Panc1 (cell line): ENCODE data around the gene VWA2. TPM values are rescaled to one million over a fixed set of nuclear protein-coding genes. Genes with fewer than 3 reads are reported as not detected.

Experiments
- ATAC-seq: fragments of 200-7000 bp; cut with Tn5 transposase; 2 replicates; pipeline ENCODE4 v1.9.1; 2020; ENCODE audit warnings: mild to moderate bottlenecking, moderate library complexity
- BruUV-seq: library from RNA; stranded (reverse); fragments of 400-500 nt; replicated peaks from 2 replicates; lab custom pipeline; 2021; lab: Mats Ljungman, UMichigan
- CTCF ChIA-PET: fragments of 300-600 bp; sonication (Branson Sonifier 250); formaldehyde crosslinking; loops from one replicate; lab custom pipeline; 2022; ENCODE audit warnings: antibody characterized with exemption; lab: Charles Lee
- POLR2A ChIA-PET: fragments of 300-600 bp; sonication (Branson Sonifier 250); formaldehyde crosslinking; loops from one replicate; lab custom pipeline; 2022; ENCODE audit warnings: antibody characterized with exemption; lab: Charles Lee
- DNase-seq: peaks from one replicate; pipeline ENCODE4 v3.0.0-alpha.2; 2010; ENCODE audit warnings: low read depth, low spot score
- H3K27ac ChIP-seq: 2 replicates; pipeline ENCODE4 v1.5.1; 2011; ENCODE audit warnings: mild to moderate bottlenecking, low read length, inconsistent platforms
- H3K27me3 ChIP-seq: fragments of 200-500 bp; sonication (Bioruptor generic); 2 replicates; pipeline ENCODE4 v1.6.0; 2014; ENCODE audit warnings: low read length, inconsistent platforms; ENCODE audit not compliant: control insufficient read depth, insufficient read depth
- H3K36me3 ChIP-seq: fragments of 200-500 bp; sonication (Bioruptor generic); 2 replicates; pipeline ENCODE4 v1.5.1; 2014; ENCODE audit warnings: inconsistent platforms, mild to moderate bottlenecking, low read length, moderate library complexity; ENCODE audit not compliant: control insufficient read depth, insufficient read depth
- H3K4me1 ChIP-seq: 2 replicates; pipeline ENCODE4 v1.5.1; 2011; ENCODE audit warnings: inconsistent platforms, mild to moderate bottlenecking, low read length, moderate library complexity; ENCODE audit not compliant: control insufficient read depth, insufficient read depth
- H3K4me3 ChIP-seq, 2 experiments: 2 replicates each; pipeline ENCODE4 v1.5.1; 2011 to 2012; ENCODE audit warnings: low read depth in 2 of 2, low read length in 2 of 2, mild to moderate bottlenecking in 2 of 2, inconsistent platforms in 1 of 2, moderate library complexity in 1 of 2
- H3K9me3 ChIP-seq: fragments of 200-500 bp; sonication (Bioruptor generic); 2 replicates; pipeline ENCODE4 v1.5.1; 2014; ENCODE audit warnings: low read depth, mild to moderate bottlenecking, inconsistent platforms, low read length, moderate library complexity; ENCODE audit not compliant: control insufficient read depth, insufficient read depth
- POLR2AphosphoS5 ChIP-seq: IDR thresholded peaks from 2 replicates; pipeline ENCODE4 v1.6.1; 2012; ENCODE audit warnings: mild to moderate bottlenecking, low read depth, low read length, moderate library complexity
- SIN3A ChIP-seq: IDR thresholded peaks from 2 replicates; pipeline ENCODE4 v1.6.1; 2012; ENCODE audit warnings: low read depth, mild to moderate bottlenecking, low read length, moderate library complexity, borderline replicate concordance; ENCODE audit not compliant: insufficient read depth
- TCF7L2 ChIP-seq: IDR thresholded peaks from 2 replicates; pipeline ENCODE4 v1.6.1; 2011; ENCODE audit warnings: mild to moderate bottlenecking, low read depth, low read length, inconsistent platforms
- in situ Hi-C: cut with HindIII; loops from 2 replicates; pipeline ENCODE4 v1.10.0; 2016; ENCODE audit warnings: low sequenced_read_pairs, low pct_unique_long_range_greater_than_20kb
- intact Hi-C: fragments of 100-400 bp; cut with micrococcal nuclease; formaldehyde crosslinking; loops from one replicate; pipeline ENCODE4 v1.10.0; 2022; ENCODE audit not compliant: unreplicated experiment
- total RNA-seq: library from RNA; stranded (reverse); gene quantifications from one replicate; pipeline ENCODE4 v1.2.1, GENCODE V29; 2021; ENCODE audit not compliant: unreplicated experiment
- TF ChIP-seq, protein P1 (sequence below), 2 experiments: IDR thresholded peaks; 2 replicates each; pipeline ENCODE4 v1.6.1; 2011 to 2012; ENCODE audit warnings: low read depth in 2 of 2, control low read depth in 1 of 2, low read length in 1 of 2, mild to moderate bottlenecking in 1 of 2, moderate library complexity in 1 of 2; ENCODE audit not compliant: insufficient read depth in 1 of 2
- TF ChIP-seq, protein P2 (sequence below): fragments of 450-650 bp; IDR thresholded peaks from 2 replicates; pipeline ENCODE4 v1.5.1; 2017; ENCODE audit warnings: mild to moderate bottlenecking

Gene VWA2
- total RNA-seq, 1 experiment from 2014 or later, result 0.77 TPM

DNA sequence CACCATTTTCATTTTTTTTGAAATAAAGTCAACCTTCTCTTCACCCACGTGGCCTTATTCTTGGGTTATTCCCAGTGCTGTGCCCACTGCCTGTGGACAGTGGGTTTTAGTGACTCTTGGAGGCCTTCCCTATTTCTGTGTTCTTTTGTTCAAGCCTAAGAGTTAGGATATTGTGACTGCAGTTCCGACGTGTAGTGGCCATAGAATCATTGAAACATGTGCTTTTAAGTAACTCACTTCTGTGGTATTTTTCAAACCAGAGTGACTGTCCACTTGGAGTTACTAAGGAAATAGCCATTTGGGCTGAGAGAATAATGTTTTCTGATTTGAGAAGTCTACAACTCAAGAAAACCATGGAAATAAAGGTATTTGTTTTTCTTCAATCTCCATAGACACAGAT is 36.2 kb upstream of the VWA2 start:
- H3K4me3 ChIP-seq, result no peak overlapping the region
- BruUV-seq, result no TSS peak
- no peak for DNase-seq
- H3K4me1 ChIP-seq, result no peaks in the 10 kb centered on the region
- H3K27me3 ChIP-seq, result peaks cover 9% of the 10 kb centered on the region
- no peaks in the 10 kb centered on the region for H3K9me3 ChIP-seq
- ChIA-PET POLR2A (no interaction called here), CTCF (no interaction called here)
- TF ChIP-seq POLR2AphosphoS5 (no peak), TCF7L2 (no peak), SIN3A (no peak)
- intact Hi-C loops (no loop called here), in situ Hi-C loops (no loop called here)
- ATAC-seq, result no peak
- no peak overlapping the region for H3K27ac ChIP-seq
- H3K36me3 ChIP-seq, result no peaks in the 10 kb centered on the region

- ATAC-seq, result no peak
Observed at GRCh38 chr10:114206902-114207301, 32.2 kb upstream of the VWA2 start.

More at GRCh38 chr10:114206902-114207301, 32.2 kb upstream of the VWA2 start:
- POLR2A ChIA-PET, result interaction anchor here (0.6 kb wide), 1 partner anchor 86 kb away, joined by 3 read pairs; no protein-coding TSS in a partner anchor
- Histone ChIP-seq H3K4me1 (no peaks in the 10 kb centered on the region), H3K4me3 (no peak overlapping the region), H3K36me3 (no peaks in the 10 kb centered on the region), H3K27ac (no peak overlapping the region), H3K9me3 (no peaks in the 10 kb centered on the region), H3K27me3 (peaks cover 22% of the 10 kb centered on the region)
- BruUV-seq, result no TSS peak
- TF ChIP-seq, protein P1, sequence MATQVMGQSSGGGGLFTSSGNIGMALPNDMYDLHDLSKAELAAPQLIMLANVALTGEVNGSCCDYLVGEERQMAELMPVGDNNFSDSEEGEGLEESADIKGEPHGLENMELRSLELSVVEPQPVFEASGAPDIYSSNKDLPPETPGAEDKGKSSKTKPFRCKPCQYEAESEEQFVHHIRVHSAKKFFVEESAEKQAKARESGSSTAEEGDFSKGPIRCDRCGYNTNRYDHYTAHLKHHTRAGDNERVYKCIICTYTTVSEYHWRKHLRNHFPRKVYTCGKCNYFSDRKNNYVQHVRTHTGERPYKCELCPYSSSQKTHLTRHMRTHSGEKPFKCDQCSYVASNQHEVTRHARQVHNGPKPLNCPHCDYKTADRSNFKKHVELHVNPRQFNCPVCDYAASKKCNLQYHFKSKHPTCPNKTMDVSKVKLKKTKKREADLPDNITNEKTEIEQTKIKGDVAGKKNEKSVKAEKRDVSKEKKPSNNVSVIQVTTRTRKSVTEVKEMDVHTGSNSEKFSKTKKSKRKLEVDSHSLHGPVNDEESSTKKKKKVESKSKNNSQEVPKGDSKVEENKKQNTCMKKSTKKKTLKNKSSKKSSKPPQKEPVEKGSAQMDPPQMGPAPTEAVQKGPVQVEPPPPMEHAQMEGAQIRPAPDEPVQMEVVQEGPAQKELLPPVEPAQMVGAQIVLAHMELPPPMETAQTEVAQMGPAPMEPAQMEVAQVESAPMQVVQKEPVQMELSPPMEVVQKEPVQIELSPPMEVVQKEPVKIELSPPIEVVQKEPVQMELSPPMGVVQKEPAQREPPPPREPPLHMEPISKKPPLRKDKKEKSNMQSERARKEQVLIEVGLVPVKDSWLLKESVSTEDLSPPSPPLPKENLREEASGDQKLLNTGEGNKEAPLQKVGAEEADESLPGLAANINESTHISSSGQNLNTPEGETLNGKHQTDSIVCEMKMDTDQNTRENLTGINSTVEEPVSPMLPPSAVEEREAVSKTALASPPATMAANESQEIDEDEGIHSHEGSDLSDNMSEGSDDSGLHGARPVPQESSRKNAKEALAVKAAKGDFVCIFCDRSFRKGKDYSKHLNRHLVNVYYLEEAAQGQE (IDR thresholded peaks at IDR 0.05; ENCODE audit: insufficient read depth in 1 of 2, low read depth in 2 of 2, low read length in 1 of 2), result no peak
- TF ChIP-seq POLR2AphosphoS5 (no peak), SIN3A (no peak), TCF7L2 (no peak)
- TF ChIP-seq, protein P2, sequence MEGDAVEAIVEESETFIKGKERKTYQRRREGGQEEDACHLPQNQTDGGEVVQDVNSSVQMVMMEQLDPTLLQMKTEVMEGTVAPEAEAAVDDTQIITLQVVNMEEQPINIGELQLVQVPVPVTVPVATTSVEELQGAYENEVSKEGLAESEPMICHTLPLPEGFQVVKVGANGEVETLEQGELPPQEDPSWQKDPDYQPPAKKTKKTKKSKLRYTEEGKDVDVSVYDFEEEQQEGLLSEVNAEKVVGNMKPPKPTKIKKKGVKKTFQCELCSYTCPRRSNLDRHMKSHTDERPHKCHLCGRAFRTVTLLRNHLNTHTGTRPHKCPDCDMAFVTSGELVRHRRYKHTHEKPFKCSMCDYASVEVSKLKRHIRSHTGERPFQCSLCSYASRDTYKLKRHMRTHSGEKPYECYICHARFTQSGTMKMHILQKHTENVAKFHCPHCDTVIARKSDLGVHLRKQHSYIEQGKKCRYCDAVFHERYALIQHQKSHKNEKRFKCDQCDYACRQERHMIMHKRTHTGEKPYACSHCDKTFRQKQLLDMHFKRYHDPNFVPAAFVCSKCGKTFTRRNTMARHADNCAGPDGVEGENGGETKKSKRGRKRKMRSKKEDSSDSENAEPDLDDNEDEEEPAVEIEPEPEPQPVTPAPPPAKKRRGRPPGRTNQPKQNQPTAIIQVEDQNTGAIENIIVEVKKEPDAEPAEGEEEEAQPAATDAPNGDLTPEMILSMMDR, result no peak
- CTCF ChIA-PET, result interaction anchor here (0.6 kb wide), 1 partner anchor 1686 kb away, joined by 3 read pairs; no protein-coding TSS in a partner anchor
- no peak for DNase-seq
- intact Hi-C loops, result no loop called here
- in situ Hi-C loops, result no loop called here
